Activated T-helper 17 cell treated with anti-CD3 and anti-CD28 coated beads, Interleukin-2, amount 50 U/mL, for 72 hours (primary cell): ENCODE measurements around the gene EIF2S2. TPM values are rescaled to one million over a fixed set of nuclear protein-coding genes. Genes with fewer than 3 reads are reported as not detected.
A peak's percentile ranks its signal among the peaks of the same experiment; 100 is the strongest.

Source experiments
- ATAC-seq: fragments of 150-1000 bp; cut with Tn5 transposase; replicated peaks from 2 replicates; pipeline ENCODE4 v1.10.0; 2021; ENCODE audit warnings: mild to moderate bottlenecking, moderate library complexity
- H3K27ac Mint-ChIP-seq: one replicate; pipeline ENCODE4 v1.8.0; 2022; ENCODE audit warnings: mixed read lengths
- H3K27me3 Mint-ChIP-seq: one replicate; pipeline ENCODE4 v1.8.0; 2022; ENCODE audit warnings: mixed read lengths
- H3K36me3 Mint-ChIP-seq: one replicate; pipeline ENCODE4 v1.8.0; 2022; ENCODE audit warnings: low read depth, mild to moderate bottlenecking, mixed read lengths
- H3K4me1 Mint-ChIP-seq: one replicate; pipeline ENCODE4 v1.8.0; 2022; ENCODE audit warnings: mixed read lengths
- H3K4me3 Mint-ChIP-seq: one replicate; pipeline ENCODE4 v1.8.0; 2022; ENCODE audit warnings: mild to moderate bottlenecking, mixed read lengths
- H3K9me3 Mint-ChIP-seq: one replicate; pipeline ENCODE4 v1.8.0; 2022; ENCODE audit warnings: mixed read lengths
- total RNA-seq, 2 donors: library from RNA; stranded (reverse); gene quantifications; one replicate each; pipeline ENCODE4 v1.2.3, GENCODE V29; 2022

EIF2S2 gene
- total RNA-seq, 2 donors from 2014 or later, result 64.0 to 107 TPM

GRCh38 chr20:34088305-34089174 is 23.5 kb downstream of the EIF2S2 start:
- peak overlapping the region; percentile 49 for H3K27ac Mint-ChIP-seq
- no peaks in the 10 kb centered on the region for H3K9me3 Mint-ChIP-seq
- H3K27me3 Mint-ChIP-seq, result no peaks in the 10 kb centered on the region
- no peak overlapping the region for H3K4me3 Mint-ChIP-seq
- peaks cover 99% of the 10 kb centered on the region for H3K36me3 Mint-ChIP-seq
- peak; percentile 18 for ATAC-seq
- peaks cover 7% of the 10 kb centered on the region for H3K4me1 Mint-ChIP-seq

- no peaks in the 10 kb centered on the region for H3K27me3 Mint-ChIP-seq
- H3K4me1 Mint-ChIP-seq, result peaks cover 7% of the 10 kb centered on the region
- peaks cover 86% of the 10 kb centered on the region for H3K36me3 Mint-ChIP-seq
- ATAC-seq, result no peak
- H3K4me3 Mint-ChIP-seq, result no peak overlapping the region
- H3K9me3 Mint-ChIP-seq, result no peaks in the 10 kb centered on the region
- H3K27ac Mint-ChIP-seq, result peak overlapping the region; percentile 1
Measured at GRCh38 chr20:34085544-34086040, 26.5 kb downstream of the EIF2S2 start.

GRCh38 chr20:34084227-34084923 is 27.7 kb downstream of the EIF2S2 start:
- peaks cover 86% of the 10 kb centered on the region for H3K36me3 Mint-ChIP-seq
- peaks cover 7% of the 10 kb centered on the region for H3K4me1 Mint-ChIP-seq
- peak overlapping the region; percentile 26 for H3K27ac Mint-ChIP-seq
- H3K27me3 Mint-ChIP-seq, result no peaks in the 10 kb centered on the region
- no peaks in the 10 kb centered on the region for H3K9me3 Mint-ChIP-seq
- no peak for ATAC-seq
- no peak overlapping the region for H3K4me3 Mint-ChIP-seq

- Mint-ChIP-seq H3K9me3 (no peaks in the 10 kb centered on the region), H3K27ac (peak overlapping the region; percentile 46), H3K4me1 (peaks cover 7% of the 10 kb centered on the region), H3K27me3 (no peaks in the 10 kb centered on the region), H3K36me3 (peaks cover 86% of the 10 kb centered on the region), H3K4me3 (no peak overlapping the region)
- no peak for ATAC-seq
Measured at GRCh38 chr20:34083781-34084180, 28.3 kb downstream of the EIF2S2 start.

GRCh38 chr20:34083137-34083536 is 28.9 kb downstream of the EIF2S2 start:
- no peaks in the 10 kb centered on the region for H3K27me3 Mint-ChIP-seq
- H3K4me1 Mint-ChIP-seq, result peaks cover 3% of the 10 kb centered on the region
- no peak for ATAC-seq
- no peak overlapping the region for H3K4me3 Mint-ChIP-seq
- no peaks in the 10 kb centered on the region for H3K9me3 Mint-ChIP-seq
- H3K27ac Mint-ChIP-seq, result peak overlapping the region; percentile 46
- peaks cover 86% of the 10 kb centered on the region for H3K36me3 Mint-ChIP-seq

- ATAC-seq, result no peak
- Mint-ChIP-seq H3K27me3 (no peaks in the 10 kb centered on the region), H3K27ac (peak overlapping the region; percentile 46), H3K4me1 (no peaks in the 10 kb centered on the region), H3K4me3 (no peak overlapping the region), H3K9me3 (no peaks in the 10 kb centered on the region), H3K36me3 (peaks cover 79% of the 10 kb centered on the region)
Measured at GRCh38 chr20:34082232-34082887, 29.7 kb downstream of the EIF2S2 start.

GRCh38 chr20:34079818-34080217 is 32.2 kb downstream of the EIF2S2 start:
- H3K27me3 Mint-ChIP-seq, result no peaks in the 10 kb centered on the region
- no peaks in the 10 kb centered on the region for H3K9me3 Mint-ChIP-seq
- H3K4me1 Mint-ChIP-seq, result no peaks in the 10 kb centered on the region
- no peak overlapping the region for H3K4me3 Mint-ChIP-seq
- peaks cover 74% of the 10 kb centered on the region for H3K36me3 Mint-ChIP-seq
- no peak for ATAC-seq
- H3K27ac Mint-ChIP-seq, result peak overlapping the region; percentile 46

GRCh38 chr20:34078540-34078939 is 33.5 kb downstream of the EIF2S2 start:
- no peaks in the 10 kb centered on the region for H3K4me1 Mint-ChIP-seq
- no peaks in the 10 kb centered on the region for H3K9me3 Mint-ChIP-seq
- no peak overlapping the region for H3K4me3 Mint-ChIP-seq
- H3K27me3 Mint-ChIP-seq, result no peaks in the 10 kb centered on the region
- peaks cover 66% of the 10 kb centered on the region for H3K36me3 Mint-ChIP-seq
- ATAC-seq, result no peak
- H3K27ac Mint-ChIP-seq, result peak overlapping the region; percentile 46

- Mint-ChIP-seq H3K4me1 (peaks cover 3% of the 10 kb centered on the region), H3K27me3 (no peaks in the 10 kb centered on the region), H3K27ac (no peak overlapping the region), H3K36me3 (peaks cover 73% of the 10 kb centered on the region), H3K9me3 (no peaks in the 10 kb centered on the region), H3K4me3 (no peak overlapping the region)
- ATAC-seq, result no peak
Measured at GRCh38 chr20:34076952-34077351, 35.1 kb downstream of the EIF2S2 start.

- Mint-ChIP-seq H3K9me3 (no peaks in the 10 kb centered on the region), H3K36me3 (peaks cover 76% of the 10 kb centered on the region), H3K27ac (peak overlapping the region; percentile 52), H3K4me3 (no peak overlapping the region), H3K27me3 (no peaks in the 10 kb centered on the region), H3K4me1 (peaks cover 3% of the 10 kb centered on the region)
- no peak for ATAC-seq
Measured at GRCh38 chr20:34075647-34076046, 36.4 kb downstream of the EIF2S2 start.

- Mint-ChIP-seq H3K4me3 (no peak overlapping the region), H3K4me1 (peaks cover 3% of the 10 kb centered on the region), H3K27ac (peak overlapping the region; percentile 78), H3K9me3 (no peaks in the 10 kb centered on the region), H3K36me3 (peaks cover 63% of the 10 kb centered on the region), H3K27me3 (no peaks in the 10 kb centered on the region)
- ATAC-seq, result peak; percentile 49
Measured at GRCh38 chr20:34074101-34074760, 37.8 kb downstream of the EIF2S2 start.

- ATAC-seq, result no peak
- Mint-ChIP-seq H3K9me3 (no peaks in the 10 kb centered on the region), H3K4me1 (peaks cover 7% of the 10 kb centered on the region), H3K4me3 (no peak overlapping the region), H3K27me3 (no peaks in the 10 kb centered on the region), H3K36me3 (peaks cover 51% of the 10 kb centered on the region), H3K27ac (no peak overlapping the region)
Measured at GRCh38 chr20:34072778-34073177, 39.3 kb downstream of the EIF2S2 start.

- H3K27ac Mint-ChIP-seq, result no peak overlapping the region
- no peak for ATAC-seq
- H3K4me3 Mint-ChIP-seq, result no peak overlapping the region
- H3K36me3 Mint-ChIP-seq, result peaks cover 51% of the 10 kb centered on the region
- no peaks in the 10 kb centered on the region for H3K9me3 Mint-ChIP-seq
- no peaks in the 10 kb centered on the region for H3K27me3 Mint-ChIP-seq
- H3K4me1 Mint-ChIP-seq, result peaks cover 8% of the 10 kb centered on the region
Measured at GRCh38 chr20:34072076-34072475, 40.0 kb downstream of the EIF2S2 start.

GRCh38 chr20:34070859-34071258 is 41.2 kb downstream of the EIF2S2 start:
- H3K4me1 Mint-ChIP-seq, result peaks cover 8% of the 10 kb centered on the region
- peaks cover 42% of the 10 kb centered on the region for H3K36me3 Mint-ChIP-seq
- no peak for ATAC-seq
- no peak overlapping the region for H3K4me3 Mint-ChIP-seq
- H3K9me3 Mint-ChIP-seq, result no peaks in the 10 kb centered on the region
- H3K27ac Mint-ChIP-seq, result peak overlapping the region; percentile 58
- no peaks in the 10 kb centered on the region for H3K27me3 Mint-ChIP-seq
